ENCODE data around the gene TULP4. TPM values are rescaled to one million over a fixed set of nuclear protein-coding genes. Genes with fewer than 3 reads are reported as not detected.
"Not testable (repeated sequence)": the region's sequence is repeated elsewhere in the genome, so short reads cannot be mapped to it uniquely, and the experiment has no call there.

Gene TULP4
- total and polyA plus RNA-seq, 8 donors, result 18.6 to 86.8 (median 21.7) TPM

GRCh38 chr6:158517581-158517980 lies 205.3 kb downstream of the TULP4 start:
- DNase-seq, result no peak
- Histone ChIP-seq H3K9me3 (no peaks in the 10 kb centered on the region), H3K36me3 (no peaks in the 10 kb centered on the region), H3K4me3 (no peak overlapping the region), H3K27me3 (peaks cover 7 to 53% of the 10 kb centered on the region in 2 donors), H3K27ac (no peak overlapping the region), H3K4me1 (peaks cover 6 to 8% of the 10 kb centered on the region in 2 donors)
- no peak for ATAC-seq
- TF ChIP-seq, protein P1, sequence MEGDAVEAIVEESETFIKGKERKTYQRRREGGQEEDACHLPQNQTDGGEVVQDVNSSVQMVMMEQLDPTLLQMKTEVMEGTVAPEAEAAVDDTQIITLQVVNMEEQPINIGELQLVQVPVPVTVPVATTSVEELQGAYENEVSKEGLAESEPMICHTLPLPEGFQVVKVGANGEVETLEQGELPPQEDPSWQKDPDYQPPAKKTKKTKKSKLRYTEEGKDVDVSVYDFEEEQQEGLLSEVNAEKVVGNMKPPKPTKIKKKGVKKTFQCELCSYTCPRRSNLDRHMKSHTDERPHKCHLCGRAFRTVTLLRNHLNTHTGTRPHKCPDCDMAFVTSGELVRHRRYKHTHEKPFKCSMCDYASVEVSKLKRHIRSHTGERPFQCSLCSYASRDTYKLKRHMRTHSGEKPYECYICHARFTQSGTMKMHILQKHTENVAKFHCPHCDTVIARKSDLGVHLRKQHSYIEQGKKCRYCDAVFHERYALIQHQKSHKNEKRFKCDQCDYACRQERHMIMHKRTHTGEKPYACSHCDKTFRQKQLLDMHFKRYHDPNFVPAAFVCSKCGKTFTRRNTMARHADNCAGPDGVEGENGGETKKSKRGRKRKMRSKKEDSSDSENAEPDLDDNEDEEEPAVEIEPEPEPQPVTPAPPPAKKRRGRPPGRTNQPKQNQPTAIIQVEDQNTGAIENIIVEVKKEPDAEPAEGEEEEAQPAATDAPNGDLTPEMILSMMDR (IDR thresholded peaks at IDR 0.05), result no peak
- intact Hi-C loops (cut with DNase I), result loop anchor here in 1 of 2 donors (10.0 kb wide), 1 partner anchor 293 kb away; no protein-coding TSS in a partner anchor

DNA sequence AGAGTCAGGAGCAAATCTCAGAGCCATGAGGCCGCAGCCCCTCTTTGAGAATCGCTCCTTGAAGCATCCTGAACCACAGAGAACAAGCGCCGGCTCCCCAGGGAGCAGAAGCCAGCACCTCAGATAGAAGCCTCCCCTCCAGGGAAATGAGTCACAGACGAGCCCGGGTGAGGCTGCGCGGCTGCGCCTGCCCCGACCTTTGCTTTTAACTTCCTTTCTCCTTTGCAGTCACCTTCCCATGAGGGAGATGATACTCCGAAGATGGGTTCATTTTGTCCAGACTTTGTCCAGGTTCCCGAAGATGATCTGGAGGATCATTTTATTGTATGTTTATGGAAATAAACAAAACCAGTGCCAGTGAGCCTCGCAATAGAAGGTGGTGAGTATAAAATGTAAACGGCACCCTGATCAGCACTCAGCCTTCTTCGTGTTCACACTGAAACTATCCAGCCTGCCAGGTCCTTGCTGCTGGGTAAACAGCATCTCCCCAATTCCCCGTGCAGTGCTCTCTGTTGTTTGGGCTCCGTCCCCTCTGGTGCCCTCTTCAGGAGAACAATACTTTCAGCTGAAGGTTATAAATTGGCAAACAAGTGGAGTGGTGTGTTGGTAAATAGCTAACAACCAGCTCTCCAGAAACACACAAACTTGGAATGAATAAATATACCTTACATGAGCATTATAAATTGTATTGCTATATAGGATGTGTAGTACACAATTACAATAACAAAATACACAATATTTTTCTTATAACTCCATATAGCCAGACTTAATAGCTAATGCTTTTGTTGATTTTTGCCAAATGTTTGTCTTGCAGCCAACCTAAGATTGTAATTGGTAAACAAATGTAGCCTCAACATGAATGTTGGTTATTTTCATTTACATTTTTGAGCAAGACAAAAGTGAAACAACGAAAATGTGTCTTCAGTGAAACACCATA lies 206.2 kb downstream of the TULP4 start:
- DNase-seq, result peak in 2 of 4 donors; percentile 49 to 66
- no peak overlapping the region for H3K4me3 ChIP-seq
- peaks cover 6 to 8% of the 10 kb centered on the region in 2 donors for H3K4me1 ChIP-seq
- TF ChIP-seq, protein P1 (IDR thresholded peaks at IDR 0.05), result peak; percentile 16 to 36
- H3K36me3 ChIP-seq, result no peaks in the 10 kb centered on the region
- intact Hi-C loops (cut with DNase I), result loop anchor here in 1 of 2 donors (10.0 kb wide), 1 partner anchor 294 kb away; no protein-coding TSS in a partner anchor
- peaks cover 7 to 53% of the 10 kb centered on the region in 2 donors for H3K27me3 ChIP-seq
- no peak overlapping the region for H3K27ac ChIP-seq
- peak; percentile 75 for ATAC-seq
- H3K9me3 ChIP-seq, result no peaks in the 10 kb centered on the region

GRCh38 chr6:158519300-158519699 lies 207.0 kb downstream of the TULP4 start:
- TF ChIP-seq, protein P1 (IDR thresholded peaks at IDR 0.05), result no peak
- H3K27ac ChIP-seq, result no peak overlapping the region
- DNase-seq (no peak), ATAC-seq (no peak)
- peaks cover 6 to 8% of the 10 kb centered on the region in 2 donors for H3K4me1 ChIP-seq
- H3K9me3 ChIP-seq, result no peaks in the 10 kb centered on the region
- no peaks in the 10 kb centered on the region for H3K36me3 ChIP-seq
- no peak overlapping the region for H3K4me3 ChIP-seq
- H3K27me3 ChIP-seq, result peaks cover 7 to 58% of the 10 kb centered on the region in 2 donors
- intact Hi-C loops (cut with DNase I), result loop anchor here in 1 of 2 donors (10.0 kb wide), 1 partner anchor 294 kb away; no protein-coding TSS in a partner anchor

DNA sequence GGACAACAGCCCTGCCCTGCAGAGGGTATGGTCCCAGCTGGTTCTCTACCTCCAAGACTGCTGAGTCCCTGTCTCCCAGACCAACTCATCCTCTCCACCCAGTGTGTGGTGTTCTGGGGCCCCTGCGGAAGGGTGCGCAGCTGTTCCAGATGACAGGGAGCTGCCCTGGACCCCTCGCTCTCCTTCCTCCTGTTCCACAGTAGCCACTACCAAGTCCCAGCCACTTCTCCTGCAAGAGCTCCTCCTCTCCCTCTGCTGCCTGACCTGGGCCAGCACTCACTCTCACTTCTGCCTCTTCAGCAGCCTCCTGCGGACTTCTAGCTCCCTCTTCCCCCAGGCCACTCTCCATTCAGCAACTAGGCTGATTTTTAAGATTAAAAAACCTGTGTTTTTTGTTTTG lies 207.5 kb downstream of the TULP4 start:
- H3K27me3 ChIP-seq, result peaks cover 7 to 59% of the 10 kb centered on the region in 2 donors
- ATAC-seq (peak; percentile 50), DNase-seq (no peak)
- peaks cover 6 to 8% of the 10 kb centered on the region in 2 donors for H3K4me1 ChIP-seq
- no peaks in the 10 kb centered on the region for H3K9me3 ChIP-seq
- intact Hi-C loops (cut with DNase I), result loop anchor here in 1 of 2 donors (10.0 kb wide), 1 partner anchor 295 kb away; no protein-coding TSS in a partner anchor
- no peak overlapping the region for H3K4me3 ChIP-seq
- TF ChIP-seq, protein P1 (IDR thresholded peaks at IDR 0.05), result no peak
- H3K27ac ChIP-seq, result no peak overlapping the region
- no peaks in the 10 kb centered on the region for H3K36me3 ChIP-seq

DNA sequence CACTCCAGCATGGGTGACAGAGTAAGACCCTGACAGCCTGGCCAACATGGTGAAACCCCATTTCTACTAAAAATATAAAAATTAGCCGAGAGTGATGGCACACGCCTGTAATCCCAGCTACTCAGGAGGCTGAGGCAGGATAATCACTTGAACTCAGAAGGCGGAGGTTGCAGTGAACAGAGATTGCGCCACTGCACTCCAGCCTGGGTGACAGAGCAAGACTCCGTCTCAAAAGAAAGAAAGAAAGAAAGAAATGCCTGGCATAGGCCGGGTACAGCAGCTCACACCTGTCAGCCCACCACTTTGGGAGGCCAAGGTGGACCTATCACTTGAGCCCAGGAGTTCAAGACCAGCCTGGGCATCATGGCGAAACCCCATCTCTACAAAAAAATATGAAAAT lies 208.7 kb downstream of the TULP4 start:
- H3K27ac ChIP-seq; intact Hi-C loops (cut with DNase I); H3K4me3 ChIP-seq; H3K9me3 ChIP-seq; H3K36me3 ChIP-seq; DNase-seq; H3K4me1 ChIP-seq: not testable (repeated sequence)
- peaks cover 7 to 54% of the 10 kb centered on the region in 2 donors for H3K27me3 ChIP-seq
- peak; percentile 38 for ATAC-seq
